H9 (cell line): Measurements from ENCODE around the gene ZNF774. TPM values are rescaled to one million over a fixed set of nuclear protein-coding genes. Genes with fewer than 3 reads are reported as not detected.
A peak's percentile ranks its signal among the peaks of the same experiment; 100 is the strongest.

Experiments used
- DNase-seq: peaks from one replicate; pipeline ENCODE4 v3.0.0-alpha.2; 2017
- H2AFZ ChIP-seq: one replicate; pipeline ENCODE4 v1.6.1; 2013; ENCODE audit warnings: mild to moderate bottlenecking, low read length, control low read depth, moderate library complexity
- H2AK5ac ChIP-seq: 2 replicates; pipeline ENCODE4 v1.6.1; 2013; ENCODE audit warnings: low read length, control low read depth, mixed read lengths; ENCODE audit not compliant: insufficient read length
- H2BK120ac ChIP-seq: one replicate; pipeline ENCODE4 v1.6.1; 2013; ENCODE audit warnings: low read depth, mild to moderate bottlenecking, low read length, control low read depth, inconsistent platforms; ENCODE audit not compliant: poor library complexity, severe bottlenecking
- H2BK12ac ChIP-seq: 2 replicates; pipeline ENCODE4 v1.6.1; 2013; ENCODE audit warnings: low read length, control low read depth, mixed read lengths, low read depth; ENCODE audit not compliant: insufficient read length
- H2BK15ac ChIP-seq: 2 replicates; pipeline ENCODE4 v1.6.1; 2013; ENCODE audit warnings: low read depth, low read length, control low read depth
- H2BK20ac ChIP-seq: one replicate; pipeline ENCODE4 v1.6.1; 2013; ENCODE audit warnings: low read depth, mild to moderate bottlenecking, low read length, control low read depth, inconsistent platforms; ENCODE audit not compliant: poor library complexity, severe bottlenecking
- H2BK5ac ChIP-seq: 2 replicates; pipeline ENCODE4 v1.6.1; 2013; ENCODE audit warnings: low read length, control low read depth, mixed read lengths; ENCODE audit not compliant: insufficient read length
- H3K14ac ChIP-seq: 2 replicates; pipeline ENCODE4 v1.6.1; 2013; ENCODE audit warnings: low read length, control low read depth; ENCODE audit not compliant: insufficient read depth
- H3K18ac ChIP-seq: 2 replicates; pipeline ENCODE4 v1.6.1; 2013; ENCODE audit warnings: low read depth, mild to moderate bottlenecking, mixed read lengths, low read length, control low read depth; ENCODE audit not compliant: insufficient read length
- H3K23ac ChIP-seq: 2 replicates; pipeline ENCODE4 v1.6.1; 2013; ENCODE audit warnings: low read length, control low read depth, mixed read lengths, low read depth; ENCODE audit not compliant: insufficient read length
- H3K23me2 ChIP-seq: 2 replicates; pipeline ENCODE4 v1.6.1; 2013; ENCODE audit warnings: low read depth, mild to moderate bottlenecking, mixed read lengths, low read length, control low read depth; ENCODE audit not compliant: insufficient read length, poor library complexity, severe bottlenecking
- H3K27ac ChIP-seq: 2 replicates; pipeline ENCODE4 v1.5.1; 2013; ENCODE audit warnings: low read length, control low read depth, mixed read lengths, low read depth; ENCODE audit not compliant: insufficient read length
- H3K27me3 ChIP-seq: 2 replicates; pipeline ENCODE4 v1.6.1; 2013; ENCODE audit warnings: low read length, control low read depth, inconsistent platforms; ENCODE audit not compliant: insufficient read depth
- H3K4ac ChIP-seq: 2 replicates; pipeline ENCODE4 v1.6.1; 2013; ENCODE audit warnings: low read depth, mild to moderate bottlenecking, control low read depth, inconsistent platforms, low read length, moderate library complexity
- H3K4me1 ChIP-seq: 2 replicates; pipeline ENCODE4 v1.6.1; 2013; ENCODE audit warnings: low read length, control low read depth, inconsistent platforms; ENCODE audit not compliant: insufficient read depth
- H3K4me2 ChIP-seq: 2 replicates; pipeline ENCODE4 v1.6.1; 2013; ENCODE audit warnings: low read length, control low read depth, mixed read lengths; ENCODE audit not compliant: insufficient read length, insufficient read depth
- H3K56ac ChIP-seq: 2 replicates; pipeline ENCODE4 v1.6.1; 2013; ENCODE audit warnings: low read depth, mild to moderate bottlenecking, mixed read lengths, low read length, control low read depth; ENCODE audit not compliant: insufficient read length
- H3K79me1 ChIP-seq: 2 replicates; pipeline ENCODE4 v1.6.1; 2013; ENCODE audit warnings: low read depth, mild to moderate bottlenecking, moderate library complexity, low read length, control low read depth, inconsistent platforms; ENCODE audit not compliant: insufficient read depth, poor library complexity, severe bottlenecking
- H3K79me2 ChIP-seq: 2 replicates; pipeline ENCODE4 v1.6.1; 2013; ENCODE audit warnings: low read length, control low read depth, inconsistent platforms; ENCODE audit not compliant: insufficient read depth
- H3K9ac ChIP-seq: 2 replicates; pipeline ENCODE4 v1.6.1; 2013; ENCODE audit warnings: low read length, control low read depth, mixed read lengths; ENCODE audit not compliant: insufficient read length; ENCODE audit errors: extremely low read depth
- H3K9me3 ChIP-seq: one replicate; pipeline ENCODE4 v1.6.1; 2013; ENCODE audit warnings: low read depth, low read length, inconsistent platforms; ENCODE audit not compliant: control insufficient read depth
- H3T11ph ChIP-seq: one replicate; pipeline ENCODE4 v1.6.1; 2013; ENCODE audit warnings: mild to moderate bottlenecking, low read length, control low read depth, inconsistent platforms
- H4K20me1 ChIP-seq: one replicate; pipeline ENCODE4 v1.6.1; 2013; ENCODE audit not compliant: control insufficient read depth, insufficient read length, insufficient read depth
- H4K5ac ChIP-seq: 2 replicates; pipeline ENCODE4 v1.6.1; 2013; ENCODE audit warnings: low read depth, mild to moderate bottlenecking, mixed read lengths, low read length, control low read depth; ENCODE audit not compliant: insufficient read length
- H4K8ac ChIP-seq: replicated peaks from 2 replicates; pipeline ENCODE4 v1.6.1; 2013; ENCODE audit warnings: low read length, control low read depth, mixed read lengths, low read depth; ENCODE audit not compliant: insufficient read length
- H4K91ac ChIP-seq: 2 replicates; pipeline ENCODE4 v1.6.1; 2013; ENCODE audit warnings: low read depth, mild to moderate bottlenecking, moderate library complexity, mixed read lengths, low read length, control low read depth; ENCODE audit not compliant: insufficient read length
- H3K27ac Mint-ChIP-seq, 3 experiments: 2 replicates in 2 of 3; 3 replicates in 1 of 3; pipeline ENCODE4 v1.8.0; 2020 to 2021; ENCODE audit warnings: mixed read lengths in 3 of 3, mild to moderate bottlenecking in 1 of 3, moderate library complexity in 1 of 3
- H3K27me3 Mint-ChIP-seq: 2 replicates; pipeline ENCODE4 v1.8.0; 2021; ENCODE audit warnings: low read depth, mild to moderate bottlenecking, moderate library complexity, mixed read lengths
- H3K36me3 Mint-ChIP-seq, 3 experiments: 2 replicates in 2 of 3; 3 replicates in 1 of 3; pipeline ENCODE4 v1.8.0; 2020 to 2021; ENCODE audit warnings: low read depth in 3 of 3, mixed read lengths in 3 of 3; ENCODE audit not compliant: insufficient read depth in 1 of 3
- H3K4me1 Mint-ChIP-seq, 2 experiments: 2 replicates each; pipeline ENCODE4 v1.8.0; 2020; ENCODE audit warnings: mixed read lengths in 2 of 2
- H3K4me3 Mint-ChIP-seq, 2 experiments: 2 replicates in 1 of 2; 3 replicates in 1 of 2; pipeline ENCODE4 v1.8.0; 2020 to 2021; ENCODE audit warnings: mild to moderate bottlenecking in 2 of 2, mixed read lengths in 2 of 2, moderate library complexity in 1 of 2
- H3K9me3 Mint-ChIP-seq, 2 experiments: 2 replicates in 1 of 2; 3 replicates in 1 of 2; pipeline ENCODE4 v1.8.0; 2020; ENCODE audit warnings: mild to moderate bottlenecking in 2 of 2, mixed read lengths in 2 of 2, moderate library complexity in 1 of 2
- CTCF ChIP-seq: fragments of 200-600 bp; sonication (generic); conservative IDR thresholded peaks from 3 replicates; pipeline ENCODE4 v1.8.0; 2021; ENCODE audit warnings: antibody characterized with exemption, mild to moderate bottlenecking
- WGBS: extraction: QIAGEN DNeasy Blood & Tissue Kit; methylation state at CpG from one replicate; pipeline ENCODE4 v1.1.7; 2013; ENCODE audit warnings: missing lambda C conversion rate, low lambda C conversion rate, mixed read lengths; ENCODE audit not compliant: insufficient read length; ENCODE audit errors: extremely low coverage; 5-methylcytosine and 5-hydroxymethylcytosine counted together
- total RNA-seq: library from RNA; stranded (reverse); gene quantifications from 2 replicates; pipeline ENCODE4 v1.2.1, GENCODE V29; 2021

The ZNF774 gene
- total RNA-seq, 1 experiment from 2014 or later = 2.5 TPM

- DNase-seq = no peak
- Histone ChIP-seq H3K27me3 (no peaks in the 10 kb centered on the region), H2BK5ac (no peak overlapping the region), H2AK5ac (no peak overlapping the region), H3K9me3 (no peaks in the 10 kb centered on the region), H3K23ac (no peak overlapping the region), H2BK120ac (no peak overlapping the region), H3K23me2 (no peaks in the 10 kb centered on the region), H4K20me1 (no peaks in the 10 kb centered on the region), H2BK20ac (no peak overlapping the region), H2BK12ac (no peak overlapping the region), H3K4me2 (no peak overlapping the region), H3K4ac (no peak overlapping the region), H3K79me1 (no peaks in the 10 kb centered on the region), H2BK15ac (no peak overlapping the region), H3K14ac (no peak overlapping the region; the same call in 1 of the 2 replicates), H3K18ac (peak overlapping the region; percentile 37), H3K79me2 (no peaks in the 10 kb centered on the region), H4K8ac (no peak overlapping the region), H2AFZ (no peak overlapping the region), H4K5ac (no peak overlapping the region), H3K27ac (no peak overlapping the region), H3T11ph (no peak overlapping the region), H3K4me1 (no peaks in the 10 kb centered on the region), H3K56ac (no peak overlapping the region), H4K91ac (no peak overlapping the region), H3K9ac (no peak overlapping the region)
- no peak overlapping the region for H3K4me3 Mint-ChIP-seq
- no CpG with 5 or more reads among the region's 4 CpGs for WGBS
- no peaks in the 10 kb centered on the region for H3K27me3 Mint-ChIP-seq
- H3K36me3 Mint-ChIP-seq = no peaks in the 10 kb centered on the region
- TF ChIP-seq CTCF = no peak
- no peaks in the 10 kb centered on the region for H3K9me3 Mint-ChIP-seq
- peak overlapping the region in 1 of 3 experiments; percentile 52; a peak in 2 of 7 replicates for H3K27ac Mint-ChIP-seq
- H3K4me1 Mint-ChIP-seq = peaks cover 0 to 4% of the 10 kb centered on the region in 2 experiments; a peak in 1 of 4 replicates
These were observed 14.8 kb upstream of the ZNF774 start for GRCh38 chr15:90337256-90337655.
